ENCODE results near the gene GP5.

GP5 gene

DNA sequence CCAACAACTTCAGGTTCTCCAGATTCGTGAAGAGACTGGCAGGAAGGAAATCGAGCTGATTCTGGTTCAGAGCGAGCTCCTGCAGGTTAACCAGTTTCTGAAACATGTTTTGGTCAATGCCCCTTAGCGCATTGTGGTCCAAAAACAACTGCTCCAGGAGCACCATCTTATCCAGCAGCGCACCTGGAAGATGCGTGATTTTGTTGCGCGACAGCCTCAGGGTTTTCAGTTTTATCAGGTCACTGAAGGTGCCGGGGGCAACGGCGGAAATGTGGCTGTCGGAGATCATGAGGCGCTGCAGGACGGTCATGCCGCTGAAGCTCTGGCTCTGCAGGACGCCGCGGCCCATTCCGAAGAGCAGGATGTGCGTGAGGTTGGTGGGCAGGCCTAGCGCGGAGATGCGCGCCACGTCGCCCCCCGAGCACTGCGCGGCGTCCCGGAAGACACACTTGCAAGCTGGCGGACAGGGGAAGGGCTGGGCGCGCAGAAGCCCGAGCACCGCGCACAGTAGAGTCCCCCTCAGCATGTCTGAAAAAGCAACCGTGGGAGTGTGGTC is 1.2 kb downstream of the GP5 start:
- DNase-seq (ENCODE audit: low spot score), result peak; percentile 66

DNA sequence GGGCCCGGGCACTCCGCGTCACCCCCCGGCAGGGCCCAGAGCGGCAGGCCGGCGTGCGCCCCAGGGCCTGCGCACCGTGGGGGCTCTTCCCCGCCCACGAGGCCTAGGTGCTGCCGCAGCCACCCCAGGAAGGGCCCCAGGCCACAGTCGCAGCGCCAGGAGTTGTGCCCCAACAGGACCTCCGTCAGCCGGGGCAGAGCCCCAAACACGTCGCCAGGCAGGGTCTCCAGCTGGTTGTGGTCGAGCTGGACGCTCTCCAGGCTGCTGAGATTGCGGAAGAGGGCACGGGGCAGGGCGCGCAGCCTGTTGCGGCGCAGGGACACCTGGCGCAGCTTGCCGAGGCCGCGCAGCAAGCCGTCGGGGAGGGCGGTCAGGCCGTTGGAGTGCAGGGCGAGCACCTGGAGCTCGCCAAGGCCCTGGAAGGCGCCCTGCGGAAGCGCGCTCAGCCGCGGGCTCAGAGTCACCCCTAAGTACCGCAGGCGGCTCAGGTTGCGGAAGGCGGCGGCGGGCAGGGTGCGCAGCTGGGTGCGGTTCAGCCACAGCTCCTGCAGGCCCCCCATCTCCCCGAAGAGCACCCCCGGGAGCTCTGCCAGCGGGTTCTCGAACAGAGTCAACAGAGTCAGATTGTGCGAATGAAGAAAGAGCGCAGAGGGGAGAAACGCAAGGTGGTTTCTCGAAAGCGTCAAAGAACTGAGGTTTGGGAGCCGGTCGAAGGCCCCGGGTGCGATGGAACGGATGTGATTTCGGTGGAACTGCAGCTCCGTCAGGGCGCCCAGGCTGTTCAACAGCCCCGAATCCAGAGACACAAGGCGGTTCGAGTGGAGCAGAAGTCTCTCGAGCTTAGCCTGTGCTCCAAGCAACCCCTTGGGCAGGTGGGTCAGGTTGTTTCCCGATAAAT is 2.0 kb downstream of the GP5 start:
- peak; percentile 59 for DNase-seq (ENCODE audit: low spot score)

DNA sequence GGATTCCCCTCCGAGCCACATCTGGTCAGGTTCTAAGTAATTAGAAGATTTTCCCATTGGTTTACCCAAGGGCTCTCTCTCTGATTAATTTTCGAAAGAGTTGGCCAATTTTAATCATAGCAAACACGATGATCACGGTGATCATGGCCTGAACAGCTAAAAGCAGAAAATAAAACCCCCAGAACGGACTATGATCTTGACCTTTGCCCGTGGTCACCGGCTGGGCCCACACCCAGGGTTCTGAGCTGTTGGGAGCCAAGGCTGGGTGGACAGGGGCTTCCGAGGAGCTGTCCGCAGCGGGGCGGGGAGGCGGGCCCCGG is 2.6 kb downstream of the GP5 start:
- no peak for DNase-seq (ENCODE audit: low spot score)

DNA sequence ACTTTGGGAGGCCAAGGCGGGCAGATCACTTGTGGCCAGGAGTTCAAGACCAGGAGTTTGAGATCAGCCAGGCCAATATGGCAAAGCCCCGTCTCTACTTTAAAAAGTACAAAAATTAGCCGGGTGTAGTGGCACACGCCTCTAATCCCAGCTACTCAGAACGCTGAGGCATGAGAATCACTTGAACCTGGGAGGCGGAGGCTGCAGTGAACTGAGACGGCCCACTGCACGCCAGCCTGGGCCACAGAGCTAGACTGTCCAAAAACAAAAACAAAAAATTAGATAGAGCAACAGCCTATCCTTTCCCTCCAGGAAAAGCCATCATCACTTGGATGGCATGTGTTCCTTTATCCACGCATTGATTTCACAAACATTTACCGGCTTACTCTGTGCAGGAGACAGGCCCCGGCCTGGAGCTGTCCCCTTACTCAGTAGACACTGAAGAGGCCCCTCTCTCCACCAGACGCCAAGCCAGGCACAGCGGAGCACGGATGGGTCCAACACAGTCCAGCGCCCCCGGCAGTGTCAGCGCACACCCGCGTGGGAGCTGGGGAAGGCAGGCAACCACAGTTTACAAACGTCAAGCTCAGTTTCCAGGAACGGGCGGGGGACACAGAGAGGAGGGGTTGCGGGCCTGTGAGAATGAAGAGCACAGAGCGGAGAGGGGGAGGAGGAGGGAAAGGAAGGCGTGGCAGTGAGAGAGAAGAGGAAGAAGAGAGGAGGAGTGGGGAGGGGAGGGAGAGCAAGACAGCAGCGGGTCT is 3.1 kb downstream of the GP5 start:
- DNase-seq (ENCODE audit: low spot score), result peak; percentile 67

DNA sequence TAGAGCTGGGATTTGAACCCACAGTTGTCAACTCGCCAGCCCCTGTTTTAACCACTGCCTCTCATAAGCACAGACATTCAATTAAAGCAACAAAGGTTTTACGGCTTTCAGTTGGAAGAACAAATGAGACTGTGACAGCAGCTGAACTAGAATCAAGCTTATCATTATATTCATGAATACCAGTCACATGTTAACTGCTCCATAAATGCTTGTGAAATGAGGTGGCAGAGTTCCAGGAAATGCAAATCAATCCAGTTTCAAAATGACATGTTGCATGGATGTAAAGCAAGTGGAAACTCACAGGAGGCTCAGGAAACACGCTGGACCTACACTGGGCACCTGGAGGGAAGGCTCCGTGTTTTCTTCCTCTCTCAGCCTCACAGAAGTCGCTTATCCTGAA is 3.9 kb downstream of the GP5 start:
- no peak for DNase-seq (ENCODE audit: low spot score)

DNA sequence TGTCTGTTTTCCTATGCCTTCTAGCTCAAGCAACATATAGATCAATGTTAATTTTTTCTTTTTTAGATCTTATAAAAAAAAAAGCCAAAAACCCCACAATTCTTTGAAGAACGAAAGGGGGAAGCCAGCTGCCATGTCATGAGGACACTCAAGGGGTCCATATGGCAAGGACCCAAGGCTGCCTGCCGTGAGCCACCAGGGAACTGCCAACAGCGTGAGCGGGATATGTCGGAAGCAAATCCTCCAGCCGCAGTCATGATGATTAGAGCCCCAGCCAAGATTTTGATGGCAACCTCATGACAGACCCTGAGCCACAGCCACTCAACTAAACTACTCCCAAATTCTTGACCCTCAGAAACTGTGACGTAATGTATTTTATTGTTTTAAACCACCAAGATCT is 6.5 kb downstream of the GP5 start:
- no peak for DNase-seq (ENCODE audit: low spot score)

DNA sequence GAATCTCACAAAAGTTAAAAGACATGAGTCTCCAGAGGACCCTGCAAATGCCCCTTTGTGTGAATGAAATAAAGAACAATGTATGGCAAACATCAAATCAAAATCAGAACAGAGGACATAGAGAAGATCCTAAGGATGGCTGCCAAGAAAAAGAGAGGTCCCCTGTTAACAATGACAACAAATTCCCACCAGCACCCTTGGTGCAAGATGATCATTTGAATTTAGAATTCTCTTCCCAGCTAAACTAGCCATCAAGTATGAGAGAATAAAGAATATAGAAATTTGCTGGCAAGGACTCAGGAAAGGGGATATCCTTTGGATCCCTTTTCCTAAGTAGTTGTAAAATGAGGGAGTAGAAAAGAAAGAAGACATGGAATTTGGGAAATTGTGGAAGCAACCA is 8.2 kb downstream of the GP5 start:
- DNase-seq (ENCODE audit: low spot score), result no peak

DNA sequence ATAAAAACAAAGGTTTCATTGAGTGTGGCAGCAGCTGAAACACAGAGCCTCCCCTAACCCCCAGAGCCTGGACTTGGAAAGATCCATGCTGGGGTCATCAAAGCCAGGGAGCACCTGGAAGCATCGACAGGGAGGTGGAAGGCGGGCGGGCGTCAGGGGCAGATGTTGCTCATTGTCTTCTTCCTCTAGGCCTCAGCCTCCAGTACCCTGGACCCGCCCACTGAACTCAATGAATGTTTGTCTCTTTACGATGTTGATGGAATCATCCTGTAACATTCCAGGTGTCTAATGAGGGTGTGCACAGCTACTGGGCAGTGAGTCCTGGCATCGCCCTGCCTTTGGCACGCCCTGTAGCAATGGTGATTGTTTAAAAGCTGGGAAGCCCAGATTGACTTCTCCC is 9.8 kb downstream of the GP5 start:
- DNase-seq (ENCODE audit: low spot score), result peak; percentile 32

DNA sequence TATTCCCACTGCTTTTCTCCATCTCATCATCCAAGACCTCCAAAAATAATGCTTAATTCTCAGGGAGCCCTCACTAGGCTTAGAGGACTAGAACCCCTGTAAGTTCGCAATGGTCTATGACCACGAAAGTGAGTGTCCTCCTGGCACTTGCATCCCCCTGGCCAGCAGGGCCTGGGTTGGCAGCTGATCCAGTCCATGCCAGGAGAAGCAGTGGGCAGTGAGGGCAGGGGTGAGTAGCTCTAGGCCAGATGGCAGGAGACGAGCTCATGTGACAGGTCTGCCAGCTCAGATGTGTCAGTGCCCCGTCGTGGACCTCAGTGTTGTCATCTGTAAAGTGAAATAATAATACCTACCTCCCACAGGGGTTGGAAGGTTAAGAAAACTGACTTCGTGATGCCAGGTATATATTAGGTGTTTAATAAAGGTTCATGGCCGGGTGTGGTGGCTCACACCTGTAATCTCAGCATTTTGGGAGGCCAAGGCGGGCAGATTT is 11.1 kb downstream of the GP5 start:
- DNase-seq (ENCODE audit: low spot score), result peak; percentile 14

DNA sequence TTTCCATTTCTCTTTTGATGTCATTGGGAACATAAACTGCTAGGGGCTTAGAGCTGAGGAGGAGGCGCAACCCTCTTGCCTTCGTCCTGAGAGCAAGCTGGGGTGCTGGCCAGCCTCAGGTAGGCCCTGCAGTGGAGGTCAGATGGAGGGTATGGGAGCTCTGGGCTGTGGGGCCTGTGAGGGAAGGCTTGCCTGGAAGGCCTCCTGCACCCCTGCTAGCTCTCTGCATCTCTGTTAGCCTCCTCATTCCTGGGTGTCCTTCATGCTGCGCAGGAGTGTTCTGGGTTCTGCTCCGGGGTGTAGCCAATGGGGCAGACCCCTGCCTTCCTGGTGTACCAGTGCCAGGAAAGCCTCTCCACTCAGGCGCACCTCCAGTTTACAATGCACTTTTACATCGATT is 11.8 kb downstream of the GP5 start:
- DNase-seq (ENCODE audit: low spot score), result peak; percentile 36

DNA sequence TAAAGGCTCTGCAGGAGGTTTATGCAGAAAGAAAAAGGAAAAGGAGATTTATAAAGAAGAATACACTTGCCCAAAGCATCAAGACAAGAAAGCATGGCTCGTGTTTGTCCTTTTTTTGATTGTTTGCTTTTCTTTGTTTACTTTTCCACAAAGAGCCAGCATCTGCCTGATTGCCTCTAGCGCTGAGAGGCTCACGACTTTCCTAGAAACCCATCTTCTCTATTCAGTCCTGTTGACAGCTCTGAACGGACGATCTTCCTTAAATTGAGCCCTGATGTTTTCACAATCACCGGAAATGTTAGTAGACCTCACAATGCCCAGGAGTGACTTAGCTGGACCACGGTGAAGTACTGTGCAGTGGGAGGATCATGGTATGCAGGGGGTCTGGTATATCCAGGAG is 12.4 kb downstream of the GP5 start:
- peak; percentile 12 for DNase-seq (ENCODE audit: low spot score)

DNA sequence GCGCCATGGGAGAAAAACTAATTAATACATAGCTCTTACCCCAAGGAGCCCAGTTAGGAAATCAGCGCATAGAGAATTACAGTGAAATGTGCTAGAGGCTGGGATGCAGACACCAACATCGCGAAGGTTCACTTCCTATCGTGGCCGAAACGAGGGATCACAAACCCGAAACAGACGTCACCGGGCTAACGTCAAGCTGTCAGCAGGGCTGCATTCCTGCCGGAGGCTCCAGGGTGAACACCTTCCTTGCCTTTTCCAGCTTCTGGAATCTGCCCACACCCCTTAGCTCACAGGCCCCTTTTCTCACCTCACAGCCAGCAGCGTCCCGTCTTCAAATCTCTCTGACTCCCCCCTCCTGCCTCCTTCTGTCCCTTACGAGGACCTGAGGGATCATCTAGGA is 13.0 kb downstream of the GP5 start:
- peak; percentile 44 for DNase-seq (ENCODE audit: low spot score)

DNA sequence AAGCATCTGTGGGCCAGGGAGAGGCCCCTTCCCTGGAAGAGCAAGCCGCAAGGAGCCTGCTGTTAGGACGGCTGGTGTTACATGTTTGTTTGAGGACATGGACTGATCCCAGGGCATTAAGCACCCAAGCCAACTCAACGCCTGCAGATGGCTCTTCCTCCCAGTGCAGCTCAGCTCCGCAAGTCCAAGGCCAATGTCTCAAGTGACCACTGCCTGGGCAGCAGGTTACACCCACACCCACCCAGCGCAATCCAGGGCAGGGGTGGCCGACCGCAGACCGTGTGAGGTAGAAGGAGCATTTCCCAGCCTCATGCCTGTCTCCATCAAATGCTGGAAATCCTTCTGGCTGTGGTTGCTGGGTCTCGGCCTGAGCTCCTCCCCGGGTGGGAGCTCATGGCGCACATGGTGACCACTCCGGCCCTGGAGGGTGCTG is 14.5 kb downstream of the GP5 start:
- peak; percentile 34 for DNase-seq (ENCODE audit: low spot score)

DNA sequence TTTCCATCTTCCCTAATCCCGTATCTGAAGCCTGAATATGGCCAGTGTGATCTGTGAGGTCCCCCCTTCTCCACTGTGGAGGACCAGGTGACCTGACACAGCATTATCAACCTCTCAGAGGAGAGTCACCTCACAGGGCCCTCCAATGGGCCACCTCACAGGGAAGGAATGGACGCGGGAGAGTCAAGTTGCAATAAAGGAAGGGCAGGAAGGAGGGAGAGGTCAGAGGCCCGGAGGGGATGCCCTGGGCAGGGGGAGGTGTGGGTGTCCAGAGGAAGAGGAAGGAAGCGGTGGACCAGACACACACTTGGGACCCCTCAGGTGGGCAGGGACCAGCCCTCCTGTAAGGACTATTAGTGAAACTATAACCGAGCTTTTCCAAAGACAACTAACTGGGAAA is 14.9 kb downstream of the GP5 start:
- DNase-seq (ENCODE audit: low spot score), result no peak

DNA sequence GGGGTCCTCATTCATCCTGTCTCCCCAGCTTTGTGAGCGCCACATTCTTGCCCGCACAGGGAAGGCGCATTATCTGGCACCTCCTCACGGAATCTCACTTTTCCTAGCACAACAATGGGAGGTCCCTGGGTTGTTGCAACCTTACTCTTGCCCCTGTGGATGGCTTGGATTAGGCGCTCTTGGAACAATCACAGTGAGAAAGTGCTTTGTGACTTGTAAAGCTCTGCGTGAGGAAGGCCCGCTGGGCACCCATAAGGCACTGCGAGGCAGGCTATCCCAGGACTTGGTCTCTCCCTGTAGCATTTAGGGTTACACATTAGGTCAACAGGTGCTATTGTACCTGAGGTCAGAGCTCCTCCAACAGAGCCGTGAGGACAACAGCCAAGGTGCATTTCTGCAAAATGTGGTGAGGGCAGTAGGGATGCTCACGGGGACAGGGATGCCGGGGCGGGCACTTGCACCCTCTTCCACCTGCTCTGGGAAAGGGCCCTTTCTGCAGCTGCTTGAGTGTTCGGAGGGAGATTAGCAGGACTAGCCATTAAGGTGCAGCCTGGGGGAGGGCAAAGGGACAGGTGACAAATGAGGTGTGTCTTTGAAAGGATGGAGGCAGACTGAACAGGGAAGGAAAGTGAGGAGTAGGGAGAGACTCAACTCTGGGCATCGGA is 15.7 kb downstream of the GP5 start:
- DNase-seq (ENCODE audit: low spot score), result peak; percentile 45

DNA sequence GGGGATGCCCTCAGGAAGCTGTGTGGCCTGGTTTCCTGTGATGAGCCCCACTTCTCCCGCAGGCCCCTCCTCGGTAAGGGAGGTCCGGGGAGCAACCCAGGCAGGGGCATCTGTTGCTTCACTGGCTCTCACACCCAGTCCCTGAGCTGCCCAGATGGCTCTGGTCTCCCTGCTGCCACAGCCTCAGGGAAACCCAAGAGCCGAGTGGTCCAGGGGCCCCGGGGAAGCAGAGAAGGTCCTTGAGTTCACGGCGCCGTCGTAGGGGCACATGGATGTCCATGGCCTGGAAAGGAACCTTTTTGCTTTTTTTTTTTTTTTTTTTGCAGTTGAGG is 16.2 kb downstream of the GP5 start:
- DNase-seq (ENCODE audit: low spot score), result peak; percentile 48

DNA sequence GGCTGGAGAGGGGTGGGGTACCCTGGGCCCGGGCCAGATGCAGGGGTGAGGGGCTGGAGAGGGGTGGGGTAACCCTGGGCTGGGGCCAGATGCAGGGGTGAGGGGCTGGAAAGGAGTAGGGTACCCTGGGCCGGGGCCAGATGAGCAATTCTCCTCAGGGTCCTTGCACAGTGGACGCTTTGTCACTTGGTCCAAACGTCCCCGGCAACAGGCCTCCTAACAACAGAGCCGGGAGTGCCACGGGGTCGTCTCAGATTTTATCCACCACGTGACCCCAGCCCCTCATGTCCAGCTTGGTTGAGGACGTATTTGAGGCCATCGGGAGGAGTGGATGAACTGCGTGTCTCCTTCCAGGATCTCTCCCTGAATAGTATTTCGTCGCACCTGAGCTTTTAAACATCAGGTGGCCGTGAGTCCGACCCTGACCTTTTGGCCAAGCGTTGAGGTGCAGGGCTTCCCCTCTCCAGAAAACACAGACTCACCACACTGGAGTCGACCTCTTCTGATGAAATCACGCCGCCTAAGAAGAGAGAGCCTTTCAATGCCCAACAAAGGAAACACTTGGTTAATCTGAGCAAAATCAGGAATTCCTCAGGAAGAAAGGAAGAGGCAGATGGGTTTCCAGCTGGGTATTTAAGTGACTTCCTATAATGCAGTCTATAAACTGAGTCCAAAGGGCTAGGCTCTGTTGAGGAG is 16.7 kb downstream of the GP5 start:
- peak; percentile 41 for DNase-seq (ENCODE audit: low spot score)

DNA sequence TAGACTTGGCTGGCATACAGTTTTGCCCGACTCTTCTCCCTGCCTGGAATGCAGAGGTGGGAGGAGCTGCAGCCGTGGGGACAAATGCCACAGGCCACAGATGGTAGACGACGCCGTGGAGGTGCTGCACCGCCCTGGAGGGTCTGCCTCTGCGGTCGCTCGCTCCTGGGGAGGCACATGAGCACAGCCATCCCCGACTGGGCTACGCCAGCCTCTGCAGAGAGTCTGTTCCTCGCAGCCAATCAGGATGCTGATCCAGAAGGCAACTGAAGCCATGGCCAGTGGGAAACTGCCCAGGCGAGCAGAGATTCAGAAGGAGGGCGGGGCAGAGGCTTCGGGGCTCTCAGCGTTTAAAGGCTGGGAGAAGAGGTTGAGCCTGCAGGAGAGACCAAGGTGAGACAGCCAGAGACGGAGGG is 17.6 kb downstream of the GP5 start:
- DNase-seq (ENCODE audit: low spot score), result peak; percentile 53

DNA sequence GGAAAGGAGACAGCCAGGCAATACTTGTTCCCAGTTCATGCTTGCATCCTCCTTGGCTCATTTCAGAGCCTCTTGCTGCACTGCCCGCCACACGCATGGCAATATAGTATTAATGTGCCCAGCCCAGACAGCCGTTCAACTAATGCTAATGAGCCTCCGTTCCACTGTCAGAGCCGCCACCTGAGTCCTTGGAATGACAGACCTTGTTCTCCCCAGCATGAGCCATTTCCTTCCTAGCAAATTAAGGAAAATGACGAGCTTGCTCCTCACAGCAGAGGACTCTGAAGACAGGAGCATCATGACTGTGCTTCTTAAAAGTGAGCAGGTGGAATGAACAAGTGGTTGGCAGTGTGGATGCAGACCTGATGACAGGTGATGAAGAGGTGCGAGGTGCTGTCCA is 18.7 kb downstream of the GP5 start:
- peak; percentile 39 for DNase-seq (ENCODE audit: low spot score)

DNA sequence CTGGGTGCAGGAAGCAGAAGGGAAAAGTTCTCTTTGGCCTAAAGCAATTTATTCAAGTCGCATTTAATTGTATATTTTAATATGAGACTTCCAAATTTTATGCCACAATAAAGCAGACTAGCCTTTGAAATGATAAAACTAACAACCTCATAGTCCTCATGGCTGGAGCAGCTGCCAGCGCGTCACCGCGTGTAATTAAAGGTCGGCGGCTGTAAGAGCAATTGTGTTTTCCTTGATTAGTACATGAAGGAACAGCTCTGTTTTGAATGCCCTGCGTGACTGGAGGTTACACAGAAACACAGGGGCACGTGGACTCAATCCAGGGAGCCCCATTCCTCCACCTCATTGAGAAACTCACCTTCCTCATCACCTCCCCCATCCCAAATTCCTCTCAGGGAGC is 19.4 kb downstream of the GP5 start:
- DNase-seq (ENCODE audit: low spot score), result peak; percentile 43

DNA sequence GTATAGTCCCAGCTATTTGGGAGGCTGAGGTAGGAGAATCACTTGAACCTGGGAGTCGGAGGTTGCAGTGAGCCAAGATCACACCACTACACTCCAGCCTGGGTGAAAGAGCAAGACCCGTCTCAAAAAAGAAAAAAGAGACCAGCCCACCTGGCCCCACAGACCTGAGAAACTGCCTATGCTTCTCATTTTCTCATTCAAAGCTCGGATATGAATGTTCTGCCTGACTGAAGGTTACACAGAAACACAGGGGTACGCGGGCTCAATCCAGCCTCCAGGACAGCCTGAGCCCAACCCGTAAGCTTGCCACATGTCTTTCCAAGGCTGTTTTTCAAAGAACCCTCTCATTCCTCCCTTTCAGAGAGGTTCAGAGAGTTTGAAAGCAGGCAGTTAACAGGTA is 19.8 kb downstream of the GP5 start:
- DNase-seq (ENCODE audit: low spot score), result peak; percentile 29

DNA sequence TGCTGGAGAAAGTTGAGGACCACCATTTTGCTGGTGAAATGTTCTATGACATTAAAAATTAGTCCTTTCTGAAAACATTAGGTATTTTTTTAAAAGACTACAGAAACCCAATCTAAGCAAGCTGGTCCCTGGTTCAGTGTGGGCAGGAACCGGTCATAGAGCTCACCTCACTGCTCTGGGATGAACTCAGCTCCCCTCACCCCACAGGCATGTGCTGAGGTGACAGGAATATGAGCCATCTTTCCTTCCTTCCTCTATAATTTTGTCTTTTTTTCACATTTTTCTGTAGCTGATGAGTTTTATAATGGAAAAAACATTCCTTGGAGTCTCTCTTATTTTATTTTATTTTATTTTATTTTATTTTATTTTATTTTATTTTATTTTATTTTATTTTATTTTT is 21.4 kb downstream of the GP5 start:
- no peak for DNase-seq (ENCODE audit: low spot score)

Measured in ecto neural progenitor cell (in vitro differentiated cells).